Stimulated activated CD4-positive, alpha-beta T cell treated with anti-CD3 and anti-CD28 coated beads, Interleukin-15, amount 100 ng/mL, for 1 hour (primary cell): ENCODE data around the gene PHF21A.
A peak's percentile ranks its signal among the peaks of the same experiment; 100 is the strongest.
"Not testable (repeated sequence)": the region's sequence is repeated elsewhere in the genome, so short reads cannot be mapped to it uniquely, and the experiment has no call there.

Experiments used
- DNase-seq, 2 donors: peaks; one replicate each; pipeline ENCODE4 v3.0.0-alpha.2; 2020; ENCODE audit warnings: low read depth in 1 of 2, low spot score in 1 of 2

PHF21A gene

GRCh38 chr11:46120346-46121300, 631 bp downstream of the PHF21A start:
- DNase-seq, result peak in 1 of 2 donors; percentile 9

- DNase-seq, result peak; percentile 37 to 38
Observed at GRCh38 chr11:46119352-46120216, 1.7 kb downstream of the PHF21A start.

GRCh38 chr11:46118702-46119351, 2.4 kb downstream of the PHF21A start:
- no peak for DNase-seq

GRCh38 chr11:46117842-46118241, 3.4 kb downstream of the PHF21A start:
- no peak for DNase-seq

GRCh38 chr11:46116712-46117037, 4.6 kb downstream of the PHF21A start:
- DNase-seq, result not testable (repeated sequence)

- no peak for DNase-seq
Observed at GRCh38 chr11:46116007-46116711, 5.1 kb downstream of the PHF21A start.

GRCh38 chr11:46114961-46115360, 6.3 kb downstream of the PHF21A start:
- DNase-seq, result no peak

GRCh38 chr11:46114378-46114777, 6.9 kb downstream of the PHF21A start:
- DNase-seq, result no peak

- DNase-seq, result no peak
Observed at GRCh38 chr11:46112961-46113607, 8.2 kb downstream of the PHF21A start.

- no peak for DNase-seq
Observed at GRCh38 chr11:46108751-46109150, 12.5 kb downstream of the PHF21A start.

- no peak for DNase-seq
Observed at GRCh38 chr11:46107780-46108179, 13.5 kb downstream of the PHF21A start.

GRCh38 chr11:46107408-46107718, 13.9 kb downstream of the PHF21A start:
- DNase-seq, result no peak

GRCh38 chr11:46106530-46107407, 14.5 kb downstream of the PHF21A start:
- DNase-seq, result no peak

- DNase-seq, result no peak
Observed at GRCh38 chr11:46105926-46106325, 15.3 kb downstream of the PHF21A start.

GRCh38 chr11:46105134-46105628, 16.1 kb downstream of the PHF21A start:
- no peak for DNase-seq

GRCh38 chr11:46102843-46103242, 18.4 kb downstream of the PHF21A start:
- no peak for DNase-seq

- DNase-seq, result no peak
Observed at GRCh38 chr11:46100670-46101069, 20.6 kb downstream of the PHF21A start.

- DNase-seq, result no peak
Observed at GRCh38 chr11:46099963-46100316, 21.3 kb downstream of the PHF21A start.

- DNase-seq, result no peak
Observed at GRCh38 chr11:46090375-46090774, 30.9 kb downstream of the PHF21A start.
